ENCODE results near the gene TEX26.

GRCh38 chr13:30904043-30904442 lies 28.4 kb upstream of the TEX26 start:
- TF ChIP-seq TAF1 (IDR thresholded peaks at IDR 0.05; ENCODE audit: low read depth) (no peak), USF1 (IDR thresholded peaks at IDR 0.05) (no peak), RAD21 (IDR thresholded peaks at IDR 0.05; ENCODE audit: low read depth) (no peak), YY1 (IDR thresholded peaks at IDR 0.05; ENCODE audit: low read depth) (no peak), FOXM1 (IDR thresholded peaks at IDR 0.05; ENCODE audit: borderline replicate concordance, low read depth) (no peak), ZBTB7A (IDR thresholded peaks at IDR 0.05; ENCODE audit: low read depth) (no peak), NFIC (IDR thresholded peaks at IDR 0.05) (no peak), EP300 (IDR thresholded peaks at IDR 0.05; ENCODE audit: borderline replicate concordance) (no peak), TCF12 (IDR thresholded peaks at IDR 0.05; ENCODE audit: low read depth) (no peak), TEAD4 (IDR thresholded peaks at IDR 0.05) (no peak)
- TF ChIP-seq, protein P1, sequence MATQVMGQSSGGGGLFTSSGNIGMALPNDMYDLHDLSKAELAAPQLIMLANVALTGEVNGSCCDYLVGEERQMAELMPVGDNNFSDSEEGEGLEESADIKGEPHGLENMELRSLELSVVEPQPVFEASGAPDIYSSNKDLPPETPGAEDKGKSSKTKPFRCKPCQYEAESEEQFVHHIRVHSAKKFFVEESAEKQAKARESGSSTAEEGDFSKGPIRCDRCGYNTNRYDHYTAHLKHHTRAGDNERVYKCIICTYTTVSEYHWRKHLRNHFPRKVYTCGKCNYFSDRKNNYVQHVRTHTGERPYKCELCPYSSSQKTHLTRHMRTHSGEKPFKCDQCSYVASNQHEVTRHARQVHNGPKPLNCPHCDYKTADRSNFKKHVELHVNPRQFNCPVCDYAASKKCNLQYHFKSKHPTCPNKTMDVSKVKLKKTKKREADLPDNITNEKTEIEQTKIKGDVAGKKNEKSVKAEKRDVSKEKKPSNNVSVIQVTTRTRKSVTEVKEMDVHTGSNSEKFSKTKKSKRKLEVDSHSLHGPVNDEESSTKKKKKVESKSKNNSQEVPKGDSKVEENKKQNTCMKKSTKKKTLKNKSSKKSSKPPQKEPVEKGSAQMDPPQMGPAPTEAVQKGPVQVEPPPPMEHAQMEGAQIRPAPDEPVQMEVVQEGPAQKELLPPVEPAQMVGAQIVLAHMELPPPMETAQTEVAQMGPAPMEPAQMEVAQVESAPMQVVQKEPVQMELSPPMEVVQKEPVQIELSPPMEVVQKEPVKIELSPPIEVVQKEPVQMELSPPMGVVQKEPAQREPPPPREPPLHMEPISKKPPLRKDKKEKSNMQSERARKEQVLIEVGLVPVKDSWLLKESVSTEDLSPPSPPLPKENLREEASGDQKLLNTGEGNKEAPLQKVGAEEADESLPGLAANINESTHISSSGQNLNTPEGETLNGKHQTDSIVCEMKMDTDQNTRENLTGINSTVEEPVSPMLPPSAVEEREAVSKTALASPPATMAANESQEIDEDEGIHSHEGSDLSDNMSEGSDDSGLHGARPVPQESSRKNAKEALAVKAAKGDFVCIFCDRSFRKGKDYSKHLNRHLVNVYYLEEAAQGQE (IDR thresholded peaks at IDR 0.05; ENCODE audit: low read depth), result no peak
- TF ChIP-seq, protein P2, sequence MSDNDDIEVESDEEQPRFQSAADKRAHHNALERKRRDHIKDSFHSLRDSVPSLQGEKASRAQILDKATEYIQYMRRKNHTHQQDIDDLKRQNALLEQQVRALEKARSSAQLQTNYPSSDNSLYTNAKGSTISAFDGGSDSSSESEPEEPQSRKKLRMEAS (IDR thresholded peaks at IDR 0.05), result no peak

All from Ishikawa (cell line).